HG03280 (cell line): ENCODE data around the gene DNAI1.
"Not testable (repeated sequence)": the region's sequence is repeated elsewhere in the genome, so short reads cannot be mapped to it uniquely, and the experiment has no call there.

ENCODE experiments used
- ATAC-seq: cut with Tn5 transposase; IDR thresholded peaks from one replicate; pipeline ENCODE4 v1.9.1; 2021; ENCODE audit warnings: mild to moderate bottlenecking, moderate library complexity; ENCODE audit not compliant: unreplicated experiment

DNAI1 gene

DNA sequence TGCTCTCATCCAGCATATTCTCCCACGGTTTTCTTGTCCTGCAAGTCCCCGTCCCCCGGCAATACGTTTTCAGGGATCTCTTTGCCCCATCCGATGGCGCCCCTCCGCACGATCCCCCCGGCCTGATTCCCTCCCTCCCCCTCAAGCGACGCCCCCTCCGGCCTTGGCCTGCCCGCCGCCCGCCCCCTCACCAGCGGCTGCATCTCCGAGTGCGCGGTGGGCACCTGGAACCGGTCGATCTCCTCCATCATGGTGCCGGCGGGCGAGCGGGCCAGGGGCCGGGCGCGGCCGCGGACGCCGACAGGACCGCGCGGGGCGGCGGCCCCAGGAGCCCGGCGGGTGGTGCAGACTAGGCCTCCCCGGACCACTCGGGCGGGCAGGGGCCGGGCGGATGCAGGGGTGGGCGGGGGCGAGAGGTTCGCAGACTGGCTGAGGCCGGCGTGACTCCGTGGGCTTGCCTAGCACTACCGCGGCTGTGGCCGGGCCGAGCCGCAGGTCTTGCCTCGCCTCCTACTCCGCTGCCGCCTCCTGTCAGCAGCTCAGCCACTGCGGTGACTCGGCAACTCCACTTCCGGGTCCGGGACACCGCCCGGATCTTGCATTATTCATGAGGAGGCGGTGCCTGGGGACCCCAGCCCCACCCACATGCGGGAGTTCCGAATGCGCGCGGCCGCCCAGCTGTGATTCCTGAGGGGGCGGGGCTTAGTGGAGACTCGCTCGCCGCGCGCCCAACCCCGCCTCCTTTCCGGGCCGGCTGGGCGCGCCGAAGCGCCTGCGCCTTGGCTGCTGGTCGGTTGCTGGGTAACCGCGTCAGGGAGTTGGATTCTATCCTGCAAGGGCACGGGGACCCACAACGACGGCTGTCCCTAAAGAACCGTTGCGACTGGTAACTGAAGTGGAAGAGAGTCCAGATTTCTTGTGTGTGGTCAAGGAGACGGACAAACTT is at the start of gene DNAI1, which contains the start of gene FAM219A:
TSS of gene DNAI1 (plus strand) at position 793 of the 946 bp plus-strand sequence. CDS start 201 bp downstream, outside the sequence.
TSS of gene FAM219A (minus strand) at position 558 of the 946 bp plus-strand sequence. CDS start at position 251, 307 bp downstream.
- peak; percentile 99 for ATAC-seq

DNA sequence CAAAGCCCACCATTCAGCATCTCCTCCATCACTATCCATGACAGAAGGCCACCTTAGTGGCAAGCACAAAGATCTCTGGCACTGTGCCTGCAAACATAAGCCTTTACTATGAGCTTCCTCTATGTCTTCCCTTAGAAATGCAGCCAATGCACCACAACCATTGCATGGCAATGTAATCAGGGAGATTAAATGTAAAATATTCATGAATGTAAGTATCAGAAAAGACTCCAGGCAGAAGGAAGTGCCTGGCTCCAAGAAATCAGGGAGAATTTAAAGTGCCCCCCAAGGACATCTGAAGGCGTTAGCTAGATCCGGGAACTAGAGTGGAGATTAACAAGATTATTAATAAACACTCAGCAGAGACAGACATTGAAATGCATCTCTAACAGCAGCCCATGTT is 49.5 kb upstream of the DNAI1 start:
- ATAC-seq = no peak

DNA sequence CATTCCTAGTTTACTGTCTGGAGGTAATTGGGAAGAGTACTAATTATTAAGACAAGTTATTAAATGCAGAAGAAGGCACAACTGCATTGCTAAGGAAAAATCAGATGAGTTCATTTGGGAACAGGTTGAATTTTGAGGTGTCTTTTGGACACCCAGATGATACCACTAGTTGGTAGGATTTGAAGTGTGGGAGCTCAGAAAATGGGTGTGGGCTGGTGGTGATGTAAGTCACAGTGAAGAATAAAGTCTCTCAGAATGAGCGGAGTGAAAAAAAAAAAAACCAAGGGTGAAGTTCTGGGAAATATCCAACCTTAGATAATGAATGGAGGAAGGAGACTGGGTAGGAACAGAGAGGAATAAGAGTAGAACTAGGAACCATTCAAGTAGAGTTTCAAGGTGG is 46.3 kb upstream of the DNAI1 start:
- ATAC-seq = no peak

DNA sequence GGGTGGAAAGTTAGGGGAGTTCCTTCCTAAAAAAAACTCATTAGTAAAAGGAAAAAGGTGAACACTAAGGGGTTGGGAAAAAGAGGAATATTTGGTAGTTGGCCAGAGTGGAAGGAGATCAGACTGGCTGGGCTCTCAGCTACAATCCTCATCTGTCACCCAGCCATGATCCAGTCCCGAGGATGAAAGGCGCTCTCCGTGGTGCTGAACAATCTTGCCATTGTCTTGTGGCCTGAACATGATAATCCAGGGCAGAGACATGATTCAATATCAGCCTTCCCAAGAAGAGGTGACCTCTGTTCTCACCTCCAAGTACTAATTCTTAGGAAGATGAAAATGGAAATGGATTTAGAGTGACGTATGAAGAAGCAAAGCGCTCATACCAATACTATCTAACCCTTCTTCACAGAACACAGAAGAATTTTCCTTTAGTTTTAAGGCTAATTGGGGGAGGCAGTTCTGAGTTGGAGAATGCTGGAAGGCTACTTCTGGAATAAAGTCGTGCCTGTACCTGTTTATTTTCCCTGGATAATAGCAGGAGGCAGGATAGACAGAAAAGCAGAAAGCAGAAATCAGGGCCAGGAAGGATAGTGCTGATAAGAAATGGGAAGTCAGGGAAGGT is 45.3 kb upstream of the DNAI1 start:
- ATAC-seq = no peak

DNA sequence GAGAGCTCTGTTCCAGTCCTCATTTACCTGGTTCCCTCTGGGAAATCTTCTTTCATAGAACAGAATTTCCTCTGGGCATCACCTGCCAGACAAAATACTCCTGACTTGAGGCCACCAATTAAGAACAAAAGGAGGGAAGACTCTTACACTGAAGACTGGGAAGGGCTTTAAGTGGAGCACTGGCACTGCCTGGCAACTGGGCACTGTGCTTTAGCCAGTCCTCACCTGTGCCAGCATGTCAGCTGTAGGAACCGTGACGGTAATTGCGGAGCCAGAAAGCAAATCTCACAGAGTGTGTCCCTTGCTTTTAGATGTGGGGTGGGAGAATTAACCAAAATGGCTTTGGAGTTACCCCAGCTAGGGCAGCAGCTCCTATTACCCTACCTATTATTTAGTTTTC is 40.9 kb upstream of the DNAI1 start:
- no peak for ATAC-seq

DNA sequence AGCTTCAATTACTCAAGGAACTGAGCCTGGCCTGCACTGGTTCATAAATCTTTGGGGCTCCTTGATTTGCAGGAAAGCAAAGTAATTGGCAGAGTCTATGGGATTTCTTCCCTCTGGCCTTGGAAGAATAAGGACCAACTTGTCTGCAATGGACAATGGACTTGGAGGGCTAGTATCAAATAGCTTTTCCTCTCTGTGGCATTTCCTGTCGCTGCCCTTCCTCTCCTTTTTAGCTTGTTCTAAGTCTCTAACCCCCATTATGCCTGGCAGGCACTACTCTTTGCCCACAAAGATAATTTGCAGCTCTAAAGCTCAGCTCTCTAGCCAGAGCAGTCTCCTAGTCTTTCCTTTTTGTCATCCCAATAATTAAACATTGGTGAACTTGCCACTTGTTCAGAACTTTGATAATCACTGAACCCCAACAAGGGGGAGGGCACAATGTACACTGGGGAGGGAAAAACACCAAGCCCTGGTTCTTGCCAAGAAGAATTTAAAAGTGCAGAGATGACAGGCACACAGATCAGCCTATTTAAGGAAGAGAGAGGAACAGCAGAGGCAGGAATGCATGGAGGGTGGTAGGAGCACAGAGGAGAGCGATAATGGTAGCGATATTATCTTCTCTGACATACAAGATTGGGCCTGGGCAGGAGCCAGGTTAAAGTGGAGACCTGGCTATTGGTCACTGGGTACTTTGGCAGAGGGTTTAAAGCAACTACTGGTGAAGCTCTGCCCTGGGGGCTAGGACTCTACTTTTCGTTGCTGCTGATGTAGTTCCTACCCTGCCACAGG is 38.7 kb upstream of the DNAI1 start:
- no peak for ATAC-seq

DNA sequence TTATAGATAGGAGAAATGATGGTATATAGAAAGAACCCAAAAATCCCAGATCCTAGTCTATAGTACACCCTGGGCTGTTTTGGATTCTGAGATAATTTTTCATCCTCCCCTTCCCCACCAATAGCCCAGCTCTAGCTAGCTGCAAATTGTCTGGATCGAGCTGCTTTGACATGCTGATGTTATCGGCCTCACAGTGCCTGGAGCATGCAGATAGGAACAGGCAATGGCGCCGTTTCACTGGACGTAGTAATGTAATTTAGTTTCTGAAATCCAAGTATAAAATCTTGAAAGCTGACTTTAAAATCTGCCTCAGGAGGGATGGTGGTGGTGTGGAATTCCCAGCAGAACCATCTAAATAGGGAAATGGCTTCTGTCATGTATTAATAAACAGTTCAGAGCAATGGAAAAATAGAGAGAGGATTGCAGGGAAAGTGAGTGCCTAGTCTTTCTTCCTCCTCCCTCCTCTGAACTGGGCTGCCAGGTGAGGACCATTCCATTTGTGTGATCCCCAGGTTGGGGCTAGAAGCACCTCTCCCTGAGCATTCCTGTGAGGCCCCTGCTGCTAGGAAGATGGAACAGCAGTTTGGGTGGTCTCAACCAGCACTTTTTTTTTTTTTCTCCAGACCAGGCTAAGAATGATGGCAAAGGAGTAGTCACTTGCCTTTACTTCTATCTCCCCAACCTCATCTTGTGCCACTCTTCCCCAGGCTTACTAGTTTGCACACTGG is 32.1 kb upstream of the DNAI1 start:
- no peak for ATAC-seq

DNA sequence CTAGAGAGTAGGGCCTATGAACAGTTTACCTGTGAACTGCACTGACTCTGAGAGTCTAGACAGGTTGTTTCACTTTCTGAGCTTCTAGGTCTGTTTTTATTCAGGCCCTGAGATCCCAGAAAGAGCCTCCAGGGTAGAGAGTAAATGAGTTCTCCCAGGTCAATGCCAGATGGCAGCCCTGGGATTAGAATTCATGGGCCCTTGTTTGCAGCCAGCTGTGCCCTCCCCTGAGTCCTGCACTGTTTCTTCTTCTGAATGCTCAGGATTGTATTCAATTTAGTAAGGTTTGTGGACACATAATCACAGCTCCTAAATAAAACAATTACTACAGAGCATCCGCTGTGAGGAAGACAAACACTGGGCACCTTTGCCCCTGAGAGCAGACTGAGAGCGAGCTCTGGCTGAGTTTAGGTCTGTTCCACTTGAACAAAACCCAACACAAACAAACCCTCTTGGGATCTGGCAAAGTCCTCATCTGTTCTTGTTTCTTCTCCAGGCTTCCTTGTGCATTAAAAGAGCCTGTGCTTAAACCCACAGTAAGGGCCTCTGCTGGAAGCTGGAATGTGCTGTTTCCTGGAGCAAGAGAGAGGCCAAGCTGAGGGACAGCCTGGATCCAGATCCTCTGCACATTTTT is 30.2 kb upstream of the DNAI1 start:
- no peak for ATAC-seq

DNA sequence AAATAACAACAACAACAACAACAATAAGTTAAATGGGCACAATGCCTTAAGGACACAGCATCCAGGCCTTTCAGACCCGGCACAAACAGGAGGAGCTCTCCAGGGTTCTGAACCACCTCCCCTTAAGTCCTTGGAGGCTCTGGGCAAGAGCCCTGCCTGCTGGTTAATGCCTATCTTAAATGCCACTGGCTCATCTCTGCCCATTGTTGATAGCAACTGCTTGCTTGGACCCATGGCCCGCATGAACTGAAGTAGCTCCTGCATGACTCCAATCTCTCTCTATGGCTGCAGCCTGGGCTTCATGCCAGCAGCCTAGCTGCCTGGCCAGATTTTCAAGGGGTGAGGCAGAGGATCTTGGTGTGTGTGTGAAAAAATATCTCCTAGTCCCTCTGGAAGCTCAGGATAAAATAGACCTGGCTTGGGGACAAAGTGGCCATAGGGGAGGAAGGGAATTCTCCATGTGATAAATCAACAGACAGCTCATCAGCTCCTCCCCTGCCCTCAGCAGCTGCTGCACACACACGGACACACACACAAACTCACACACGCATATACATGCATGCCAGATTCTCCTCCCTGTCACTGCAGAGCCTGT is 27.7 kb upstream of the DNAI1 start:
- ATAC-seq = no peak

DNA sequence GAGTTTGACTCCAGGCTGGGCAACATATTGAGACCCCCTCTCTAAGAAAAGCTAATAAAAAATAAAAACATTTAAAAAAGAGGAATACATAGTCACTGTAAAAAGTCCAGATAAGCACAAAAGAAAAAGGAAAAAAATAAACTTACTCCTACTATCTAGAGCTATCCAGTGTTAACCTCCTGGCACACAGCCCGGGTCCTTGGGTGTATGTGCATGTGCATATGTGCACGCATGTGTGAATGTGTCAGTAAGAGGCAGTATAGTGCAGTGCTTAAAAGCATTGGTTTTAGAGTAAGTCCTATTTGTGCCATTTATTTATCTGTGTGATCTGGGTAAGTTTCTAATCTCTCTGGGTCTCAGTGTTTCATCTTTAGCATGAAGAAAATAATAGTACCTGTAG is 26.9 kb upstream of the DNAI1 start:
- ATAC-seq = no peak

DNA sequence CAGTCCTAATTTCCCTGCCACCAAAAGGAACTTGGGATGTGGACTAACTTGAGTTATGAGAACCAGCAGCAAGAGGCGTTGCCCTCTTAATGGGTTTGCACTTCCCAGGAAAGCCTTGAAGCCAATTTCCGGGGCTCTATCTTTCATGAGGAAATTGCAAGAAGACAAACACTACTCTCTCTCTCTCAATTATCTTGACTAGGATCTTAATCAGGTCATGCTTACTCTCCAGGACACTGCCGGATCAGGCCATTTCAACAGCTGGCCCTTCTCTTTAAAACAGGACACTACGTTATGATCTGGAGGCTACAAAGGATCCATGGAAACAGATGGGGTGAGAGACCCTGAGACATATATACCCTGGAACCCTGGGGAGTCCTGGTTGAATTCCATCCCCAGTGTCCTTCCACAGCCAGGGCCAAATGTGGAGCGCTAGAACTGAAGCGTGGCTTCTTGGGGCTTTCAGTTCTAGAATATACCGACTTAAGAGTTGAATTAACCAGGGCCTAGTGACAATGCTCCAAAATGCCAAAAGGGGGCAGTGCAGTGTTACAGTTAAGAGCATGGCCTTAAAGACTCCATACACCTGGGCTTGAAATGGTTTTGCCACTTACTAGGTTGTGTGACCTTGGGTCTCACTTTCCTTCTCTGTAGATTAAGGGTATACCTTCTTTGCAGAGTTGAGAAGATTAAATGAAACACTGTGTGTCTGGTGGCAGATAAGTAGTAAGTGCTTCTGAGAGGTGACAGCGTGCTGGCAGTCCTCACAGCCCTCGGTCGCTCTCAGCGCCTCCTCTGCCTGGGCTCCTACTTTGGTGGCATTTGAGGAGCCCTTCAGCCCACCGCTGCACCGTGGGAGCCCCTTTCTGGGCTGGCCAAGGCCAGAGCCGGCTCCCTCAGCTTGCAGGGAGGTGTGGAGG is 21.3 kb upstream of the DNAI1 start:
- ATAC-seq = peak; percentile 50

DNA sequence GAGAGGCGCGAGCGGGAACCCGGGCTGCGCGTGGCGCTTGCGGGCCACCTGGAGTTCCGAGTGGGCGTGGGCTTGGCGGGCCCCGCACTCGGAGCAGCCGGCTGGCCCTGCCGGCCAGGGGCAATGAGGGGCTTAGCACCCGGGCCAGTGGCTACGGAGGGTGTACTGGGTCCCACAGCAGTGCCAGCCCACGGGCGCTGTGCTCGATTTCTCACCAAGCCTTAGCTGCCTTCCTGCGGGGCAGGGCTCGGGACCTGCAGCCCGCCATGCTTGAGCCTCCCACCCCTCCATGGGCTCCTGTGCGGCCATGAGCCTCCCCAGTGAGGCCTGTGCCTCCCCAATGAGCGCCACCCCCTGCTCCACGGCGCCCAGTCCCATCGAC is 20.7 kb upstream of the DNAI1 start:
- not testable (repeated sequence) for ATAC-seq

DNA sequence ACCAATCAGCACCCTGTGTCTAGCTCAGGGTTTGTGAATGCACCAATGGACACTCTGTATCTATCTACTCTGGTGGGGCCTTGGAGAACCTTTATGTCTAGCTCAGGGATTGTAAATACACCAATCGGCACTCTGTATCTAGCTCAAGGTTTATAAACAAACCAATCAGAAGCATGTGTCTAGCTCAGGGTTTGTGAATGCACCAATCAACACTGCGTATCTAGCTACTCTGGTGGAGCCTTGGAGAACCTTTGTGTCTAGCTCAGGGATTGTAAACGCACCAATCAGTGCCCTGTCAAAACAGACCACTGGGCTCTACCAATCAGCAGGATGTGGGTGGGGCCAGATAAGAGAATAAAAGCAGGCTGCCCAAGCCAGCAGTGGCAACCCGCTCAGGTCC is 20.1 kb upstream of the DNAI1 start:
- ATAC-seq = not testable (repeated sequence)

DNA sequence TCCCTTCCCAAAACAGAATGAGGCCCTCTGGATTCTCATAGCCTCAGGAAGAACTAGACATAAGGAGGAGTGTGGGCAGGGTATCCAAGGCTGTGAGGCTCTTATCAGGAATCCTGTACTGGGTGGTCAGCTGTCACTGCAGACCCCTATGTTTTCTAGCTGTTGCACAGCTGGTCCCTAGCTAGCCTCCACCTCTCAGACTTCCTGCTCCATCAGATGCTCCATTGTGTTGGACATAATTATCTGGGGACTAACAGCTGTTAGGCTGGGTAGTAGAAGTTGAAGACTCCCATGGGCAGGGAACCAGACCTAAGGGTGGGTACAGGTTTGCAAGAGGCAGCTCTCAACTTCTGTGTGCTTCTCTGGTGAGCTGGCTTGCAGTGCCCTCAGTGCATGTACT is 18.6 kb upstream of the DNAI1 start:
- ATAC-seq = no peak

DNA sequence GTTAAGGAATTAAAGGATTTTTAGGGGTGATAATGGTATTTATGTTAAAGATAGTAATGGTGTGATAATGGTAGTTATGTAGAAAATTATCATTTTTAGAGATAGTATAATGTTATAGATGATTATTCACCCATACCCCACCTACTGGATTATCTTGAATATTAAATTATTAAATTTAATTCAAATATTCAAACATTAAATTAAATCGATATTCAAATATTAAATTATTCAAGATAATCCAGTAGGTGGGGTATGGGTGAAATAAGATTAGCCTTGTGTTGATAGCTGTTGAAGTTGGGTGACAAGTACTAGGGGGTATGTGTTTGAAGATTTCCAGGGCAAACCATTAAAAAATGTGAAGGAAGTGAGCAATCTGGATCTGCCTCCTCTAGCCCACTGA is 15.8 kb upstream of the DNAI1 start:
- ATAC-seq = no peak

DNA sequence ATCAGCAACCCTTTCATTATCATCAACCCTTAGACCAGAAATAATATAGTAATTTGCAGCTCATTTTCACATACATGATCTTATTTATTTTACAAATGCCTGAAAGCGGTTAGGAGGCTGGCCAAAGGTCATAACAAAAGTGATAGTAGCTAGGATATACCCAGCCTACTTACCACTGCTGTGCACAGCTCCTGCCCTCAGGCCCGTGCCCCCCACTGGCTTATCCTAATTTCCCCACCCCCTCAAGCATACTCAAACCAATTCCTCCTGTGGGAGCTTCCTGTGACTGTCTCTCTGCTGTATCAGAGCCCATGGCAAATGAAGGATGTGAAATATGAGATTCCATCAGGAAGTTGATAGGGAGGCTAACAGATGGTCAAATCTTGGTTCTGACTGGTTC is 15.1 kb upstream of the DNAI1 start:
- no peak for ATAC-seq

DNA sequence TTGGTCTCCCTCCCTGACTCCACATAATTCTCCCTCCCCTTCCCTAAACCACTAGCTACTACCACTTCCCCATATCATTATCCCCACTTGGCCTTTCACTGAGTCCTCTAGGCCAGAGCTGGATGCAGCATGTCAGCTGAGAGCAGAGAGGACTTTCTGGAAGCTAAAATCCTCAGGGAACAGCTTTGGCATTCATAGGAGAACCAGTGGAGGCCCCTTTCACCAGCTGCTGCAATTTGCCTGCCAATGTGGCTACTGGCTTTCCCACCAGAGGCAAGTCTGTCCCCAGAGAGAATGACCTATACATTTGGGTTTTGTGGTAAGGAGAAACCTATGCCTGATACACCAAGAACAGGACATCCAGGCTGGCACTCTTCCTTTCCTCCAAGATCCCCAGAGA is 14.6 kb upstream of the DNAI1 start:
- ATAC-seq = no peak

DNA sequence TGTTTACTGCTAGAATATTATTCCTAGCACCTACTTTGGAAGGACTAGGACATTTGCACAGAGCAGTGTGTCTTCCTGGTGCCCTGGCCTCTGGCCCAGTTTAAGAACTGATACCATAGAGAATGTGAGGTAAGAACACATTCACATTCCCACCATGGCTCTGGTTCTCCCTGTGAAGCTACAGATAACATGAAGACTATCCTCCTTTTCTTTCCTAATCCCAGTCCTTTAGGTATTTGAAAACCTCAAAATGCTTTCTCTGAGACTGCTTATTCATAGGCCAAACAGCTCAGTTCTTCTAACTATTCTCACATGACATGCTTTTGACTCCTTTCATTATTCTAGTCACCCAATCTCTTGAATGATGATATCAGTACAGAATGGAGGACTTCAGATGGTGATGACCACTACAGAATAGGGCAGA is 12.1 kb upstream of the DNAI1 start:
- no peak for ATAC-seq

DNA sequence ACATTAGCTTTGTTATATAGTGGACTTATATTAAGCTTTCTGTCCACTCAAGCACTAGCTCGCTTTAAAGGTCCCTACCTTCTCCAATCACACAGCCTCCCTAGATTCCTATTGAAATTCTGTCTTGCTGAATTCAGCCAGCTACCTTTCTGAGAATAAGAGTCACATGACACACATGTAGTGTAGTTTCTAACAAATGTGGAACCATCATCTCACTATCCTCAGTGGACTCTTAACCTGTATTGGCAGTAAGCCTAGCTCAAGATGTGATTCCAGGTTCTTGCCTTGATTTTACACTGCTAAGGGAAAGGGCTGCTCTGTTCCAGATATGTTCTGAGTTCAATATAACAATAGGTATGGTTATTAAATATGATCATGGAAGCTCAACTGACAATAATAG is 11.7 kb upstream of the DNAI1 start:
- ATAC-seq = no peak
